ENCODE results near the gene RTL5.

The RTL5 gene

DNA sequence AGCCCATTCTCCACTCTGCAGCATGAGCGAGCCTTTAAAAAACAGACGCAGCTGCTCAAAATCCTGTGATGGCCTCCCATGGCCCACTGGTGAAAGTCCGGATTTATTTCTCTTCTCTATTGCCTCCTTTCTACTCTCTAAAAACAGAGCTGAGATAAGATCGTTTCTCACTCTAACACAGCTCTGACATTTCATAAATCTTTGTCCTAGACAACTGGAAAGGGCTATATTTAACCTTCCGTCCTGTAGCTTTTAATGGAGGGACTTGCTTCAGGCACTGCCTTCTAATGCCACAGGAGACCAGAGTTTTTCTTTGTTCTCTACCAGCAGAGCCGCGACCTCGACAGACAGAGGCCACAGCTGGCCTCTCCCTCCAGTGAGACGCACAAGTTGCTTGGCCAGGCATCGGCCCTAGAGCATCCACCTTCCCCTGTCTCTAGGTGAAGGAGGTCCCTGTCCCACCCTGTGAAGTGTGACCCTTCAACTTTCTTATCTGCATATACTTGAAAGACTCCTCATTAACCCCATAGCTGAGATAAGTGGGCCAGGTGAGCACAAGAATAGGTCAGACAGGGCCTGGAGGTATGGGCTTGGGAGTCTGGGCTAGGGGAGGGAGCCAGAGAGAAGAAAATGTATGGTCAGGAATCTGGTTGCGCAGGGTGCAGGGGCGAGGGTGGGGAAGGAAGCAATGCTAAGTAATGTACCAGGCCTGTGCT is 50.0 kb downstream of the RTL5 start:
- Histone ChIP-seq H3K4me1 (ENCODE audit: control insufficient read depth in 1 of 2, insufficient read depth in 2 of 2, low read length in 2 of 2) (no peaks in the 10 kb centered on the region), H3K9ac (ENCODE audit: low read depth in 1 of 2, low read length in 2 of 2) (no peak overlapping the region), H3K36me3 (ENCODE audit: control insufficient read depth in 1 of 2, insufficient read depth in 2 of 2, low read length in 2 of 2) (no peaks in the 10 kb centered on the region), H3K4me3 (ENCODE audit: low read depth in 1 of 2, low read length in 2 of 2) (no peak overlapping the region), H3K27me3 (ENCODE audit: control insufficient read depth in 1 of 2, insufficient read depth in 2 of 2, low read length in 2 of 2) (no peaks in the 10 kb centered on the region), H3K27ac (ENCODE audit: low read depth, low read length) (no peak overlapping the region), H3K9me3 (ENCODE audit: control insufficient read depth in 1 of 2, low read length in 2 of 2) (no peaks in the 10 kb centered on the region)

DNA sequence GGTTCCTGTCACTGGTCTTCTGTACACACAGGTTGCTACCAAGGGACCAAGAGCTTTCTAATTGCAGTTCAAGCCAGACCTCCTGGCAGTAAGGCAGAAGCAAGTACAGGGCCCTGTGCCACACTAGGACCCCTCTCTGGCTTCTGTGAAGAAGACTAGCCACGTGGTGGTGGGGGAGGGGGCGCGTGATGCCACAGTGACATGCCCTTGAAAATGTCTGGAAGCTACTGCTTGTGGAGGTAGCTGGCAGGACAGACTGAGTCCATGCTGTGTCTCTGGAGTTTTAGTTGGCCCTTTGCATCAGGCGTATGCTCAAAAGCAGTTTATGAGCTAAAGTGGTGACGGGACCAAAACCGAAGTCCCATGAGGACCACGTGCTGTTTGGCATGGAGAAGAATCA is 50.9 kb downstream of the RTL5 start:
- Histone ChIP-seq H3K36me3 (ENCODE audit: control insufficient read depth in 1 of 2, insufficient read depth in 2 of 2, low read length in 2 of 2) (no peaks in the 10 kb centered on the region), H3K9me3 (ENCODE audit: control insufficient read depth in 1 of 2, low read length in 2 of 2) (no peaks in the 10 kb centered on the region), H3K27me3 (ENCODE audit: control insufficient read depth in 1 of 2, insufficient read depth in 2 of 2, low read length in 2 of 2) (no peaks in the 10 kb centered on the region), H3K9ac (ENCODE audit: low read depth in 1 of 2, low read length in 2 of 2) (no peak overlapping the region), H3K4me3 (ENCODE audit: low read depth in 1 of 2, low read length in 2 of 2) (no peak overlapping the region), H3K4me1 (ENCODE audit: control insufficient read depth in 1 of 2, insufficient read depth in 2 of 2, low read length in 2 of 2) (no peaks in the 10 kb centered on the region), H3K27ac (ENCODE audit: low read depth, low read length) (no peak overlapping the region)

DNA sequence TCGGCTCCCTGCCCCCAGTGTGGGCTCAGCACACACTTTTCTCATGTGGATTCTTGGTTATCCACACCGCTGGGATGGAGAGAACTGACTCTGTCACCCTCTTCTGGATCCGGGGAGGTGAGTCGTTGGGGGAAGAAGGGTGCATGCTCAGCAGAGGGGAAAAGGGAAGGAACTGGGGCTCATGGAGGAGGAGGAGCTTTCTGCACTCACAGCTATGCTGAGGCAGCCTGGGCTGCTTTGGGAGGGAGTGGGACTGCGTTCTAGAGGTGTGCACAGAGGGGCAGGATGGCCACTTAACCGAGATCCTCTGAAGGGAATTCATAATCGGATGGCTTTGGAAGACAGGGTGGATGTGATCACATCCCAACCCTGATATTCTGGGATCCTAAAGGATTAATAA is 51.6 kb downstream of the RTL5 start:
- no peaks in the 10 kb centered on the region for H3K27me3 ChIP-seq (ENCODE audit: control insufficient read depth in 1 of 2, insufficient read depth in 2 of 2, low read length in 2 of 2)
- H3K4me3 ChIP-seq (ENCODE audit: low read depth in 1 of 2, low read length in 2 of 2): no peak overlapping the region
- H3K27ac ChIP-seq (ENCODE audit: low read depth, low read length): no peak overlapping the region
- no peaks in the 10 kb centered on the region for H3K36me3 ChIP-seq (ENCODE audit: control insufficient read depth in 1 of 2, insufficient read depth in 2 of 2, low read length in 2 of 2)
- H3K9me3 ChIP-seq (ENCODE audit: control insufficient read depth in 1 of 2, low read length in 2 of 2): no peaks in the 10 kb centered on the region
- H3K4me1 ChIP-seq (ENCODE audit: control insufficient read depth in 1 of 2, insufficient read depth in 2 of 2, low read length in 2 of 2): no peaks in the 10 kb centered on the region
- no peak overlapping the region for H3K9ac ChIP-seq (ENCODE audit: low read depth in 1 of 2, low read length in 2 of 2)

DNA sequence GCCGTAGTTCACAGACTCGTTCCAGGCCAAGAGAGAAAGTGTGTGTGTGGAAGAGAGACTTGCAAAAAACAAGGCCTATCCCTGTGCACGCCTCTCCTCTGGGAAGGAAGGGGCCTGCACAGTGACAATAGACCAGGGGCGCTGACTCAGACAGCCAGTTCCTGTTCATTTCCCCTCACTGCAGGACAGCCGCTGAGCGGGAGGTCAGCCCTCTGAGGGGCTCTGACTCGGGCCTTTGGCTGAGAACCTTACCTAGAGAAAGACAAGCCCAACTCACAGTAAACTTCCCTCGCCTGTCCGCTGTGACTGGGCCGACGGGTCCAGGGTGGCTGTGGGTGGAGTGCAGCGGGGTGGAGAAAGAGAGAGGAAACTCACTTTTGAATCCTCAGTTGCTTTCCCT is 52.1 kb downstream of the RTL5 start:
- Histone ChIP-seq H3K27me3 (ENCODE audit: control insufficient read depth in 1 of 2, insufficient read depth in 2 of 2, low read length in 2 of 2) (no peaks in the 10 kb centered on the region), H3K9me3 (ENCODE audit: control insufficient read depth in 1 of 2, low read length in 2 of 2) (no peaks in the 10 kb centered on the region), H3K36me3 (ENCODE audit: control insufficient read depth in 1 of 2, insufficient read depth in 2 of 2, low read length in 2 of 2) (no peaks in the 10 kb centered on the region), H3K4me1 (ENCODE audit: control insufficient read depth in 1 of 2, insufficient read depth in 2 of 2, low read length in 2 of 2) (no peaks in the 10 kb centered on the region), H3K9ac (ENCODE audit: low read depth in 1 of 2, low read length in 2 of 2) (no peak overlapping the region), H3K4me3 (ENCODE audit: low read depth in 1 of 2, low read length in 2 of 2) (no peak overlapping the region), H3K27ac (ENCODE audit: low read depth, low read length) (no peak overlapping the region)

DNA sequence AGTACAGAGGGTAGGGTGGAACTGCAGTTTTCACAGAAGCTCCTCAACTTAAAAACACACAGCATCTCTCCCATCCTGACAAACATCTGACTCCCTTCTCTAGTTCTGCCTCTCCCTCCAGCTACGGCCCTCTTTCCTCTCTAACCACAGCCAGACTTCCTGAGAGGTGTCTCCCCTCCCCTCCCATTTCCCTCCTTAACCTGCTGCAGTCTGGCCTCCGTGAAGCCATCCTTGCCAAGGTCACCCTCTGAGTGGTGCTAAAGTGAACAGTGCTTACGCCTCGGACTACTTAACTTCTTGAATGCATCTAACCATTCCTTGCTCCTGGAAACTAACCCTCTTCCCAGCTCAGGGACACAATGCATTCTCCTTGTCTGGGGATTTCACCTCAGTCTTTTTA is 53.3 kb downstream of the RTL5 start:
- H3K27ac ChIP-seq (ENCODE audit: low read depth, low read length): no peak overlapping the region
- H3K27me3 ChIP-seq (ENCODE audit: control insufficient read depth in 1 of 2, insufficient read depth in 2 of 2, low read length in 2 of 2): no peaks in the 10 kb centered on the region
- H3K4me3 ChIP-seq (ENCODE audit: low read depth in 1 of 2, low read length in 2 of 2): no peak overlapping the region
- no peaks in the 10 kb centered on the region for H3K36me3 ChIP-seq (ENCODE audit: control insufficient read depth in 1 of 2, insufficient read depth in 2 of 2, low read length in 2 of 2)
- H3K9me3 ChIP-seq (ENCODE audit: control insufficient read depth in 1 of 2, low read length in 2 of 2): no peaks in the 10 kb centered on the region
- H3K9ac ChIP-seq (ENCODE audit: low read depth in 1 of 2, low read length in 2 of 2): no peak overlapping the region
- no peaks in the 10 kb centered on the region for H3K4me1 ChIP-seq (ENCODE audit: control insufficient read depth in 1 of 2, insufficient read depth in 2 of 2, low read length in 2 of 2)

Data from duodenal mucosa (tissue), 2 donors.